ENCODE data around the gene AFP. TPM values are rescaled to one million over a fixed set of nuclear protein-coding genes. Genes with fewer than 3 reads are reported as not detected.
A peak's percentile ranks its signal among the peaks of the same experiment; 100 is the strongest.

AFP gene
- total RNA-seq, 1 donor: not detected

GRCh38 chr4:73440653-73441052 is 4.6 kb downstream of the AFP start:
- no peak overlapping the region for H3K4me3 ChIP-seq (ENCODE audit: insufficient read depth, low read length)
- H3K27me3 ChIP-seq (ENCODE audit: insufficient read depth, low read length): peaks cover 22% of the 10 kb centered on the region
- H4K20me1 ChIP-seq (ENCODE audit: insufficient read depth, low read length): no peaks in the 10 kb centered on the region
- no peaks in the 10 kb centered on the region for H3K9me3 ChIP-seq (ENCODE audit: low read depth, low read length)
- DNase-seq (ENCODE audit: insufficient read length, low spot score, missing footprints): no peak
- no peaks in the 10 kb centered on the region for H3K36me3 ChIP-seq (ENCODE audit: insufficient read depth, low read length)
- H2AFZ ChIP-seq (ENCODE audit: low read length): no peak overlapping the region
- TF ChIP-seq CTCF (IDR thresholded peaks at IDR 0.05; ENCODE audit: extremely low read depth, low read depth, low read length): no peak
- H3K4me1 ChIP-seq (ENCODE audit: insufficient read depth, low read length): peaks cover 2% of the 10 kb centered on the region
- H3K4me2 ChIP-seq (ENCODE audit: insufficient read depth, low read length): no peak overlapping the region
- H3K79me2 ChIP-seq (ENCODE audit: insufficient read depth, low read length): no peaks in the 10 kb centered on the region
- no peak overlapping the region for H3K27ac ChIP-seq (ENCODE audit: low read depth, low read length)

- no peaks in the 10 kb centered on the region for H3K36me3 ChIP-seq (ENCODE audit: insufficient read depth, low read length)
- H3K4me2 ChIP-seq (ENCODE audit: insufficient read depth, low read length): peak overlapping the region; percentile 37
- H3K4me1 ChIP-seq (ENCODE audit: insufficient read depth, low read length): peaks cover 3% of the 10 kb centered on the region
- H3K4me3 ChIP-seq (ENCODE audit: insufficient read depth, low read length): no peak overlapping the region
- peaks cover 19% of the 10 kb centered on the region for H3K27me3 ChIP-seq (ENCODE audit: insufficient read depth, low read length)
- H2AFZ ChIP-seq (ENCODE audit: low read length): no peak overlapping the region
- no peak overlapping the region for H3K27ac ChIP-seq (ENCODE audit: low read depth, low read length)
- no peak for DNase-seq (ENCODE audit: insufficient read length, low spot score, missing footprints)
- H3K9me3 ChIP-seq (ENCODE audit: low read depth, low read length): no peaks in the 10 kb centered on the region
- no peak for TF ChIP-seq CTCF (IDR thresholded peaks at IDR 0.05; ENCODE audit: extremely low read depth, low read depth, low read length)
- no peaks in the 10 kb centered on the region for H3K79me2 ChIP-seq (ENCODE audit: insufficient read depth, low read length)
- H4K20me1 ChIP-seq (ENCODE audit: insufficient read depth, low read length): no peaks in the 10 kb centered on the region
Observed at GRCh38 chr4:73442275-73442674, 6.3 kb downstream of the AFP start.

DNA sequence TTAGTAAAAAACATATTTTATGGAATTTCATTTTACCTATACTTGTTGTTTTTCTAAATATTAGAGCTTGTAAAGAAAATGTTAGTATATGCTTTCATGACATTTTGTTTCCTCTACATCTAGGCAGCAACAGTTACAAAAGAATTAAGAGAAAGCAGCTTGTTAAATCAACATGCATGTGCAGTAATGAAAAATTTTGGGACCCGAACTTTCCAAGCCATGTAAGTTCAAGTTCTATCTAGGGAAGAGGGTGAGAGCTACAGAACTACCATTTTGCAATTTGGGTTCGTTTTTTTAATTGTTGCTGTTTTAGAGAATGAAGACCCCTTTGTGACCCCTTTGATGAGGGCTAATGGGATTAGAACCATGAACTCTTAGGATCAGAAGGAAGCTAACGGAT is 7.2 kb downstream of the AFP start:
- H3K79me2 ChIP-seq (ENCODE audit: insufficient read depth, low read length): no peaks in the 10 kb centered on the region
- H3K4me1 ChIP-seq (ENCODE audit: insufficient read depth, low read length): peaks cover 8% of the 10 kb centered on the region
- no peak overlapping the region for H3K27ac ChIP-seq (ENCODE audit: low read depth, low read length)
- H3K4me3 ChIP-seq (ENCODE audit: insufficient read depth, low read length): no peak overlapping the region
- peaks cover 19% of the 10 kb centered on the region for H3K27me3 ChIP-seq (ENCODE audit: insufficient read depth, low read length)
- no peak overlapping the region for H2AFZ ChIP-seq (ENCODE audit: low read length)
- H3K36me3 ChIP-seq (ENCODE audit: insufficient read depth, low read length): no peaks in the 10 kb centered on the region
- DNase-seq (ENCODE audit: insufficient read length, low spot score, missing footprints): no peak
- no peaks in the 10 kb centered on the region for H3K9me3 ChIP-seq (ENCODE audit: low read depth, low read length)
- H4K20me1 ChIP-seq (ENCODE audit: insufficient read depth, low read length): no peaks in the 10 kb centered on the region
- no peak for TF ChIP-seq CTCF (IDR thresholded peaks at IDR 0.05; ENCODE audit: extremely low read depth, low read depth, low read length)
- H3K4me2 ChIP-seq (ENCODE audit: insufficient read depth, low read length): no peak overlapping the region

- Histone ChIP-seq H4K20me1 (ENCODE audit: insufficient read depth, low read length) (no peaks in the 10 kb centered on the region), H3K79me2 (ENCODE audit: insufficient read depth, low read length) (no peaks in the 10 kb centered on the region), H3K36me3 (ENCODE audit: insufficient read depth, low read length) (no peaks in the 10 kb centered on the region), H3K4me2 (ENCODE audit: insufficient read depth, low read length) (no peak overlapping the region), H3K27me3 (ENCODE audit: insufficient read depth, low read length) (peaks cover 13% of the 10 kb centered on the region), H3K27ac (ENCODE audit: low read depth, low read length) (no peak overlapping the region), H3K4me3 (ENCODE audit: insufficient read depth, low read length) (no peak overlapping the region), H3K4me1 (ENCODE audit: insufficient read depth, low read length) (peaks cover 17% of the 10 kb centered on the region), H3K9me3 (ENCODE audit: low read depth, low read length) (no peaks in the 10 kb centered on the region), H2AFZ (ENCODE audit: low read length) (no peak overlapping the region)
- no peak for TF ChIP-seq CTCF (IDR thresholded peaks at IDR 0.05; ENCODE audit: extremely low read depth, low read depth, low read length)
- DNase-seq (ENCODE audit: insufficient read length, low spot score, missing footprints): no peak
Observed at GRCh38 chr4:73445383-73446335, 9.6 kb downstream of the AFP start.

Measured in osteoblast (primary cell).